Nephron (organoid): Measurements from ENCODE around the gene DDOST.

Source experiments
- H3K27ac Mint-ChIP-seq, 3 experiments: 2 replicates each; pipeline ENCODE4 v1.8.0; 2020; ENCODE audit warnings: mixed read lengths in 3 of 3, mild to moderate bottlenecking in 2 of 3, moderate library complexity in 1 of 3
- H3K27me3 Mint-ChIP-seq: 2 replicates; pipeline ENCODE4 v1.8.0; 2021; ENCODE audit warnings: low read depth, mild to moderate bottlenecking, moderate library complexity, mixed read lengths
- H3K36me3 Mint-ChIP-seq: 2 replicates; pipeline ENCODE4 v1.8.0; 2020; ENCODE audit warnings: low read depth, mixed read lengths
- H3K4me1 Mint-ChIP-seq: 2 replicates; pipeline ENCODE4 v1.8.0; 2020; ENCODE audit warnings: mixed read lengths
- H3K4me3 Mint-ChIP-seq, 3 experiments: 2 replicates each; pipeline ENCODE4 v1.8.0; 2020; ENCODE audit warnings: mild to moderate bottlenecking in 3 of 3, mixed read lengths in 3 of 3, moderate library complexity in 2 of 3
- H3K9me3 Mint-ChIP-seq: 2 replicates; pipeline ENCODE4 v1.8.0; 2020; ENCODE audit warnings: mixed read lengths
- CTCF ChIP-seq, 3 experiments: fragments of 200-600 bp; sonication (generic); IDR thresholded peaks; one replicate each; pipeline ENCODE4 v1.5.0; 2021; ENCODE audit warnings: antibody characterized with exemption in 3 of 3; ENCODE audit not compliant: unreplicated experiment in 3 of 3

Gene DDOST

GRCh38 chr1:20701847-20702246 is 40.7 kb upstream of the DDOST start:
- no peaks in the 10 kb centered on the region for H3K9me3 Mint-ChIP-seq
- peaks cover 15% of the 10 kb centered on the region for H3K4me1 Mint-ChIP-seq
- no peaks in the 10 kb centered on the region for H3K27me3 Mint-ChIP-seq
- no peaks in the 10 kb centered on the region for H3K36me3 Mint-ChIP-seq
- H3K4me3 Mint-ChIP-seq, result no peak overlapping the region
- no peak for TF ChIP-seq CTCF (IDR thresholded peaks at IDR 0.05; ENCODE audit: unreplicated experiment in 3 of 3)
- H3K27ac Mint-ChIP-seq, result no peak overlapping the region

DNA sequence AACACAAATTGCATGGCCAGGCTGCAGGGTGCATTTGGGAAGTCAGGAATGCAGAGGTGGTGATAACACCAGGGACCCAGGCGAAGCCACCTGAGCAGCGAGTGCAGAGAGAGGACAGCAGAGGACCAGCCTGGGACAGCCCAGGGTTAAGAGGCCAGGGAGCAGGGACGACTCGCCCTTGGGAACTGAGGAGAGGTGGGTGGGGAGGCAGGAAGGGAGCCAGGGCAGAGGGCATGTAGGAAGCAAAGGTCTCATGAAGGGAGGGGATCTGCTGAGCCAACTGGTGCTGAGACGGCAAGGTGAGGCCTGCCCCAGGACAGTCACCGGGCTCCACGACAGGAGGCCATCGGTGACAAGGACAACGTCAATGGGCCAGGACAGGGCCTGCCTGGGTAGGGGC is 40.3 kb upstream of the DDOST start:
- no peak for TF ChIP-seq CTCF (IDR thresholded peaks at IDR 0.05; ENCODE audit: unreplicated experiment in 3 of 3)
- Mint-ChIP-seq H3K27me3 (no peaks in the 10 kb centered on the region), H3K4me1 (peaks cover 15% of the 10 kb centered on the region), H3K4me3 (no peak overlapping the region), H3K27ac (no peak overlapping the region), H3K9me3 (no peaks in the 10 kb centered on the region), H3K36me3 (no peaks in the 10 kb centered on the region)

DNA sequence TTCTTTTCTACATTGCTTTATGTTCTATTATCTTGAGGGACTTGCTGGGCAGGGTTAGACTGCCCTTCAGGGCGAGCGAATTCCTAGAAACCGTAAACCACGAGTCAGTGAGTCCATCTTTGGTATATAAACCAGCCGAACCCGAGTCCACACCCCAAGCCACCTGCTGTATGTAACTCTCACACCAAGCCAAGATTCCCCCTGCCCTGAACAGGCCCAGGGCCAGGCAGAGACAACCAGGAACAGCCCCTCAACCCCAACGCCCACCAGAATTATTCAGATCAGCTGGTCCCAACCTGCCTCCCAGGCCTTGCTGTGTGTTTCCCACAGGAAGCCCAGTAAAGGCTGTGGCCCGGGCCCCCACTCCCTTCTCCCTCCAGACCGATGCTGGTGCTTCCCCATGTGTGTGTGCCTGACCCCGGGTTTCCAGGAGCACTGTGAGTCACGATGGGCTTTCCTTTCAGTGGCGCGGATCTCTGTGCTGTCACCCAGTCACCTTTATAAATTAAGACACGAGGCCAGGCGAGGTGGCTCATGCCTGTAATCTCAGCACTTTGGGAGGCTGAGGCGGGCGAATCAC is 39.6 kb upstream of the DDOST start:
- Mint-ChIP-seq H3K36me3 (no peaks in the 10 kb centered on the region), H3K4me1 (peaks cover 15% of the 10 kb centered on the region), H3K4me3 (no peak overlapping the region), H3K9me3 (no peaks in the 10 kb centered on the region), H3K27ac (no peak overlapping the region), H3K27me3 (no peaks in the 10 kb centered on the region)
- TF ChIP-seq CTCF (IDR thresholded peaks at IDR 0.05; ENCODE audit: unreplicated experiment in 3 of 3), result no peak

GRCh38 chr1:20699558-20699957 is 38.4 kb upstream of the DDOST start:
- no peak for TF ChIP-seq CTCF (IDR thresholded peaks at IDR 0.05; ENCODE audit: unreplicated experiment in 3 of 3)
- Mint-ChIP-seq H3K4me3 (peak overlapping the region in 1 of 3 experiments; percentile 42), H3K36me3 (no peaks in the 10 kb centered on the region), H3K4me1 (peaks cover 15% of the 10 kb centered on the region), H3K27me3 (no peaks in the 10 kb centered on the region), H3K27ac (peak overlapping the region in 2 of 3 experiments; percentile 41 to 86), H3K9me3 (no peaks in the 10 kb centered on the region)

DNA sequence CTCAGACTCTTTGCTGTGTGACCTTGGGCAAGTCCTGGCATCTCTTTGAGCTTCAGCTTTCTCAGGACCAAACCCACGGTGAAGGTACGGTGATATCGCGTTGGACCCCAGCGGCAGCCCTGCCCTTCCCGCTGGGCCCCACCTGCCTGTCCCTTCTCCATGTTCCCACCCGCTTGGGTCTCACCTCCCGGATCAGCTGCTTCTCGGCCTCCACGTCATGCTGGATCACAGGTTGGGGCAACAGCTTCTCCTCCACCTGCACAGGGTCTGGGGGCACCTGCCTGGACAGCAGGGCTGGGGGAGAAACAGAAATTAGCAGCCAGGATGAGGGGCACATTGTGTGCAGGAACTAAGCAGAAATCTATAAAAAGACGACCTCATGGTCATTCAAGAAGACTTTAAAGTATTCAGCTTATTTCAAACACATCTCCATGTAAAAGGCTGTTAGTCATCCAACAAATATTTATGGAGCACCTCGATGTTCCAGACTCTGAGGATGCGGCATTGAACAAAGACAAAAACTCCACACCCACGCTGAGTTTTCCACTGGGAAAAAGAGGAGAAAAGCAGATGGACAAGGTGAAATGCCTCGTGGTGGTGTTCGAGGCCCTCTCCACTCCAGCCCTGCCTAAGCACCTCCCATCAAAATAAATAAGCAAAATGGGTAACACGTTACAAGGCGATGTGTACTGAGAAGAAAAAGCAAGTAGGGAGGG is 37.2 kb upstream of the DDOST start:
- Mint-ChIP-seq H3K4me3 (peak overlapping the region in 2 of 3 experiments; percentile 12 to 21), H3K36me3 (no peaks in the 10 kb centered on the region), H3K9me3 (no peaks in the 10 kb centered on the region), H3K4me1 (peaks cover 15% of the 10 kb centered on the region), H3K27ac (no peak overlapping the region), H3K27me3 (no peaks in the 10 kb centered on the region)
- TF ChIP-seq CTCF (IDR thresholded peaks at IDR 0.05; ENCODE audit: unreplicated experiment in 3 of 3), result no peak

DNA sequence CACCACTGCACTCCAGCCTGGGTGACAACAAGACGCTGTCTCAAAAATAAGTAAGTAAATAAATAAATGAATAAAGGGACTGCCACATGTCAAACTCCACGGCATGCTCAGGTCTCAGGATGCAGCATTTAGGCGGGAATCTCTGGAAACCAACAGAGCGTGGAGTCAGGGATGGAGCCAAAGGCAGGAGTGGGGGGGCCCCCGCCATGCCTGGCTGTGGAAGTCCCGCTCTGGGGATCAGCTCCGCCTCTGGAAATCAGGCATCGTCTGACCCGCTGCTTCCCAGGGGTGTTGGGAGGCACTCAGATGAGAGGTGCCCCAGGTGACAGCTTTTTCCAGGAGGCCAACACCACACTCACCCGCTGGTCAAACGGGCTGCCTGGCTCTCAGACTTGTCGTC is 36.4 kb upstream of the DDOST start:
- no peaks in the 10 kb centered on the region for H3K27me3 Mint-ChIP-seq
- peaks cover 15% of the 10 kb centered on the region for H3K4me1 Mint-ChIP-seq
- H3K9me3 Mint-ChIP-seq, result peaks cover under 1% of the 10 kb centered on the region
- peak overlapping the region in 1 of 3 experiments; percentile 88 for H3K4me3 Mint-ChIP-seq
- H3K36me3 Mint-ChIP-seq, result no peaks in the 10 kb centered on the region
- H3K27ac Mint-ChIP-seq, result no peak overlapping the region
- TF ChIP-seq CTCF (IDR thresholded peaks at IDR 0.05; ENCODE audit: unreplicated experiment in 3 of 3), result no peak
